Subcutaneous abdominal adipose tissue (tissue), 5 donors: Measurements from ENCODE around the gene UBA3.

Experiments used
- H3K27ac ChIP-seq: one replicate; pipeline ENCODE4 v1.7.0; 2013; ENCODE audit warnings: low read depth, mild to moderate bottlenecking, inconsistent platforms, low read length, moderate library complexity
- H3K27me3 ChIP-seq, 5 donors: one replicate each; pipeline ENCODE4 v1.7.0; 2013; ENCODE audit warnings: low read length in 5 of 5, inconsistent platforms in 1 of 5; ENCODE audit not compliant: control insufficient read depth in 5 of 5, insufficient read depth in 4 of 5
- H3K36me3 ChIP-seq, 5 donors: one replicate each; pipeline ENCODE4 v1.7.0; 2013; ENCODE audit warnings: low read length in 5 of 5; ENCODE audit not compliant: control insufficient read depth in 5 of 5, insufficient read depth in 5 of 5
- H3K4me1 ChIP-seq, 5 donors: one replicate each; pipeline ENCODE4 v1.7.0; 2013; ENCODE audit warnings: low read length in 5 of 5, mild to moderate bottlenecking in 3 of 5, moderate library complexity in 1 of 5; ENCODE audit not compliant: control insufficient read depth in 5 of 5, insufficient read depth in 5 of 5
- H3K4me3 ChIP-seq, 5 donors: one replicate each; pipeline ENCODE4 v1.7.0; 2013; ENCODE audit warnings: low read length in 5 of 5, low read depth in 1 of 5
- H3K9ac ChIP-seq, 5 donors: one replicate each; pipeline ENCODE4 v1.7.0; 2013; ENCODE audit warnings: low read length in 5 of 5, mild to moderate bottlenecking in 4 of 5, moderate library complexity in 3 of 5
- H3K9me3 ChIP-seq, 5 donors: one replicate each; pipeline ENCODE4 v1.7.0; 2013; ENCODE audit warnings: low read length in 5 of 5; ENCODE audit not compliant: control insufficient read depth in 5 of 5
- donor health status: healthy.
- donor health status: healthy.
- donor health status: healthy.
- donor health status: healthy.
- donor health status: healthy.

The UBA3 gene

DNA sequence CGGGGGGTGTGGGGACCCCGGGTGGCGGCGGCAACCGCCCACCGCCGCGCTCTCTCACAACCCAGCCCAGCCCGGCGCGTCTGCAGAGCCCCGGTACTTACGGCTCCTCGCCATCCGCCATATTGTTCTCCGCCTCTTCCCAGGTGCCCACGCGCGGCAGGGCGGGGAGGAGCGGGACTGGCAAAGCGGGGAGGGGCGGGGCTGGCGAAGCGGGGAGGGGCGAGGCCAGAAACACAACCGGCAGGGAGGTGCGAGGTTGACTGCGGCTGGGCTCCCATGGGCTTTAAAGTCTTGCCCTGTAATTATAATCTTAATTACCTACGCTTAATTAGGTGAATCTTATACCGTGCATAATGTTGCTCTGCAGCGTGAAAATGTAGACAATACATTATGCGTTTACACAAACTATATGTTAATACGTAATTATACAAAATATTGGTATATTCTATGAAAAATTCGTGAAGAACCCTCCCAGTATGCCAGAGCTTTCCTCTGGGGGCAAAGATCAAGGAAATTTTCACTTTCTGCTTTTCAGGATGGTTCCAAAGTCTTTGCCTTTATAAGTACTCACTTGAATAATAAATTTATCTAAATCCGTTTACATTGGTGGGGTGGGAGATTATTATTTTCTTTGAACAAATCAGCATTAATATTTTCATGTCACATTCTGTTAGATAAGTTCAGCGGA, at the start of gene UBA3:
Gene UBA3, minus strand, starts transcription at position 133 of the 688 bp plus-strand sequence. Its CDS starts 12 bp downstream, at position 121.
- Histone ChIP-seq H3K4me1 (peaks cover 9 to 49% (median 46%) of the 10 kb centered on the region in 5 donors), H3K27ac (peak within 1 kb of the TSS; percentile 65), H3K27me3 (no peaks in the 10 kb centered on the region), H3K4me3 (peak within 1 kb of the TSS; percentile 75 to 85 (median 80)), H3K9ac (peak within 1 kb of the TSS; percentile 69 to 85 (median 75)), H3K9me3 (no peaks in the 10 kb centered on the region), H3K36me3 (no peaks in the 10 kb centered on the region)

- no peaks in the 10 kb centered on the region for H3K4me1 ChIP-seq
- H3K27ac ChIP-seq: no peak overlapping the region
- no peak overlapping the region for H3K9ac ChIP-seq
- no peak overlapping the region for H3K4me3 ChIP-seq
- no peaks in the 10 kb centered on the region for H3K27me3 ChIP-seq
- H3K36me3 ChIP-seq: no peaks in the 10 kb centered on the region
- H3K9me3 ChIP-seq: no peaks in the 10 kb centered on the region
These were observed 49.4 kb upstream of the UBA3 start for GRCh38 chr3:69129531-69129930.

GRCh38 chr3:69128509-69128908, 48.3 kb upstream of the UBA3 start:
- no peak overlapping the region for H3K27ac ChIP-seq
- H3K27me3 ChIP-seq: no peaks in the 10 kb centered on the region
- H3K9ac ChIP-seq: no peak overlapping the region
- no peak overlapping the region for H3K4me3 ChIP-seq
- H3K36me3 ChIP-seq: no peaks in the 10 kb centered on the region
- H3K9me3 ChIP-seq: no peaks in the 10 kb centered on the region
- H3K4me1 ChIP-seq: no peaks in the 10 kb centered on the region

DNA sequence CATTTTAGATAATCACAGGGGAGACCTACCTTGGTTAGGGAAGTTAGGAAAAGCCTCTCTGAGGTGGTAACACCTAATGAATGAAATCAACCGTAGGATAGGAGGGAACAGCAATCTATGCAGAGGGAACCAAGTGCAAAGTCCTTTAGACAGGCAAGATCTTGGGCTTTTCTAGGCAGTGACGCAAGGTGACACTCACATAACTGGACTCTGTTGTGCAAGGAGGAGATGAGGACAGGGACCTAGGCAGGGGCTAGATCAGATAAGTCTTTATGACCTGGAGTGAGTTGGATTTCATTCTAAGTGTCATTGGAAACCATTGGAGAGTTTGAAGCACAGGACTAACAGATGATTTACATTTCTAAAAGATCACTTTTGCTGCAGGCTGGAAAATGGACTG, 46.8 kb upstream of the UBA3 start:
- Histone ChIP-seq H3K36me3 (no peaks in the 10 kb centered on the region), H3K27me3 (no peaks in the 10 kb centered on the region), H3K9ac (no peak overlapping the region), H3K4me3 (no peak overlapping the region), H3K27ac (no peak overlapping the region), H3K4me1 (peaks cover 0 to under 1% (median 0%) of the 10 kb centered on the region in 5 donors), H3K9me3 (no peaks in the 10 kb centered on the region)

DNA sequence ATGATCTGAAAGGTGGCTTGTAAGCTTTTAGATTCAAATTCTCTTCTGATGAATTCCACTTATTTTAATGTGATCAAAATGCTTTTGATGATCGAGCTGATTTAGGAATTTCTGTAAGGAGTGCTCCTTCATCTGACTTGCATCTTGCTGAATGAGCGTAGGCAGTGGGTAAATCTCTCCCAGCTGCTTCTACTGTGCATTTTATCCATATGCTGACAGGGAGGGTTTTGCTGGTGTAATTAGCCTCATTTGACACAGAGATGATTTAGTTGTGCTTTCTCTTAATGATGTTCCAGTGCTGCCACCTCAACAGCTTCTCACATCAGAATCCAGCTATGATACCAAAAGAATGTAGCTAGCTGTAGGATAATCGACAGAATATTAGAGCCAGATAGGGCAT, 46.1 kb upstream of the UBA3 start:
- Histone ChIP-seq H3K9me3 (no peaks in the 10 kb centered on the region), H3K4me1 (peaks cover 0 to 6% (median 0%) of the 10 kb centered on the region in 5 donors), H3K36me3 (no peaks in the 10 kb centered on the region), H3K9ac (no peak overlapping the region), H3K27me3 (no peaks in the 10 kb centered on the region), H3K4me3 (no peak overlapping the region), H3K27ac (no peak overlapping the region)

DNA sequence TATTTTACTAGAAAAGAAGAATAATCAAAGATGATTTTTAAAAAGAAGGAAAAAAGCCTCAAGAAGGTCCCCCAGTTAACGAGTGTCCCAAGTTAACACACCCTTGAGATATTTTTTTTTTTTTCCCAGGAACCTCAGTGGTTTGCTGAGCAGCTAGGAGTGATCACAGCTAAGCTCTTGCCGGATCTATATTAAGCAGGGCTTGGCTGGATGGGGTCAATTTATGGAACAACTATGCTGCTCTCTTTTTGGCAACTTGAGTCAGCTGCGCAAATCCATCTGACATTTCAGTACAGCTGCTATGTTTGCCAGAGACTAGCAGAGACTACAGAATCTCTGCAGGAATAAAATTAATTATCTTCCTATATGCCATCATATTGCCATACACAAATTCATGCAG, 42.2 kb upstream of the UBA3 start, which contains the start of gene LMOD3:
Gene LMOD3, minus strand, starts transcription at position 193 of the 400 bp plus-strand sequence. CDS start 209 bp downstream, outside the sequence.
- Histone ChIP-seq H3K4me3 (peak within 1 kb of the TSS in 1 of 5 donors; percentile 29), H3K36me3 (no peaks in the 10 kb centered on the region), H3K4me1 (peaks cover 0 to 6% (median 0%) of the 10 kb centered on the region in 5 donors), H3K27me3 (no peaks in the 10 kb centered on the region), H3K27ac (peak within 1 kb of the TSS; percentile 18), H3K9ac (no peak within 1 kb of the TSS), H3K9me3 (no peaks in the 10 kb centered on the region)

DNA sequence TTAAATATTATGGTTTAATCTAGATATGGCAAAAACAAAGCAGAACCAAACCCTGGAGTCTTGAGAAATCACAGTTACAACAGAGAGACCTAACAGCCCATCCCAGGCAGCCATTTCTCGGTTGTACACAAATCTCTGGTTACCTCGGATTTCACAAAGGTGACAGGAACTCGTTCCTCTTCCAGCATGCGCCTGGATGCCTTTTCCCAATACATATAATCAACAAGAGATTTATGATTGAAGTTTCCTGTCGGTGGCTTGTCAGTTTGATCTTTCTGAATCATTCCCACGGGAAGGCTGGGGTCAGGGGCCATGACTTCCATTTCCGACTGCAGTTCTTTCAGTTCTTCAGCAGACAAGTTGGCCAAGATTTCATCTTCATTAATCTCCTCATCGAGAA, 41.8 kb upstream of the UBA3 start:
- H3K9ac ChIP-seq: no peak overlapping the region
- H3K36me3 ChIP-seq: no peaks in the 10 kb centered on the region
- H3K27me3 ChIP-seq: no peaks in the 10 kb centered on the region
- H3K4me1 ChIP-seq: peaks cover 0 to 6% (median 0%) of the 10 kb centered on the region in 5 donors
- no peaks in the 10 kb centered on the region for H3K9me3 ChIP-seq
- H3K27ac ChIP-seq: peak overlapping the region; percentile 18
- H3K4me3 ChIP-seq: peak overlapping the region in 1 of 5 donors; percentile 29

DNA sequence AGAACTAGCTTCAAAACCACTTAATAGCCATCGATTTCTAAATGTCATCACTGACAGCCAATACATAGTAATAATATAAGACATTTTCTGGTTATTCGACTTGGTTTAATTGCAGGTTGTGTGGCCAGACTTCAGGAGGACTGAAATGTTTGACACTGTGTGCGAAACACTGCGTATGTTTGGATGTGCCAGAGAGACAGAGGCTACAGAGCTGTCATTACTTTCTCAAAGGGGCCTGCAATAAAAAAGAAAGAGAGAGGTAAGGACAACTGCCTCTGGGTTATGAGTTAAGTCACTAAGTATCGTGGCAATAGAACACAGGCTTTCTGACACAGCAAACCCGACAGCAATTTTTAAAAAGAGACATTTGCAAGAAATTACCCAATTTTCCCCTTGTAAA, 41.3 kb upstream of the UBA3 start:
- Histone ChIP-seq H3K27ac (peak overlapping the region; percentile 18), H3K4me1 (peaks cover 0 to 6% (median 0%) of the 10 kb centered on the region in 5 donors), H3K4me3 (no peak overlapping the region), H3K9me3 (no peaks in the 10 kb centered on the region), H3K36me3 (no peaks in the 10 kb centered on the region), H3K27me3 (no peaks in the 10 kb centered on the region), H3K9ac (no peak overlapping the region)

GRCh38 chr3:69120879-69121464, 40.8 kb upstream of the UBA3 start:
- Histone ChIP-seq H3K4me3 (no peak overlapping the region), H3K9me3 (no peaks in the 10 kb centered on the region), H3K27ac (no peak overlapping the region), H3K9ac (no peak overlapping the region), H3K36me3 (no peaks in the 10 kb centered on the region), H3K4me1 (peaks cover 0 to 10% (median 0%) of the 10 kb centered on the region in 5 donors), H3K27me3 (no peaks in the 10 kb centered on the region)

GRCh38 chr3:69119681-69120080, 39.5 kb upstream of the UBA3 start:
- H3K27ac ChIP-seq: no peak overlapping the region
- no peaks in the 10 kb centered on the region for H3K9me3 ChIP-seq
- H3K27me3 ChIP-seq: no peaks in the 10 kb centered on the region
- no peaks in the 10 kb centered on the region for H3K36me3 ChIP-seq
- H3K4me1 ChIP-seq: peaks cover 0 to 11% (median 0%) of the 10 kb centered on the region in 5 donors
- no peak overlapping the region for H3K4me3 ChIP-seq
- no peak overlapping the region for H3K9ac ChIP-seq
